Measurements from ENCODE around the gene RBM47.

The RBM47 gene

GRCh38 chr4:40662962-40663604 lies 33.4 kb upstream of the RBM47 start:
- no peak for TF ChIP-seq CTCF (conservative IDR thresholded peaks at IDR 0.05; ENCODE audit: low read depth, low read length)
- no peak overlapping the region for H3K4me3 ChIP-seq (ENCODE audit: low read length)
- DNase-seq (ENCODE audit: low read depth): peak; percentile 64

GRCh38 chr4:40661803-40662202 lies 32.1 kb upstream of the RBM47 start:
- no peak for DNase-seq (ENCODE audit: low read depth)
- H3K4me3 ChIP-seq (ENCODE audit: low read length): no peak overlapping the region
- TF ChIP-seq CTCF (conservative IDR thresholded peaks at IDR 0.05; ENCODE audit: low read depth, low read length): no peak

GRCh38 chr4:40656201-40656863 lies 26.7 kb upstream of the RBM47 start:
- TF ChIP-seq CTCF (conservative IDR thresholded peaks at IDR 0.05; ENCODE audit: low read depth, low read length): no peak
- H3K4me3 ChIP-seq (ENCODE audit: low read length): no peak overlapping the region
- no peak for DNase-seq (ENCODE audit: low read depth)

- H3K4me3 ChIP-seq (ENCODE audit: low read length): no peak overlapping the region
- no peak for DNase-seq (ENCODE audit: low read depth)
- no peak for TF ChIP-seq CTCF (conservative IDR thresholded peaks at IDR 0.05; ENCODE audit: low read depth, low read length)
These were observed 21.6 kb upstream of the RBM47 start for GRCh38 chr4:40651280-40651679.

GRCh38 chr4:40649321-40649720 lies 19.7 kb upstream of the RBM47 start:
- no peak for DNase-seq (ENCODE audit: low read depth)
- TF ChIP-seq CTCF (conservative IDR thresholded peaks at IDR 0.05; ENCODE audit: low read depth, low read length): no peak

GRCh38 chr4:40648742-40649281 lies 19.1 kb upstream of the RBM47 start:
- no peak for DNase-seq (ENCODE audit: low read depth)
- H3K4me3 ChIP-seq (ENCODE audit: low read length): no peak overlapping the region

More at GRCh38 chr4:40649321-40649720, 19.7 kb upstream of the RBM47 start:
- no peak overlapping the region for H3K4me3 ChIP-seq (ENCODE audit: low read length)

More at GRCh38 chr4:40648742-40649281, 19.1 kb upstream of the RBM47 start:
- TF ChIP-seq CTCF (conservative IDR thresholded peaks at IDR 0.05; ENCODE audit: low read depth, low read length): no peak

Measured in retinal pigment epithelial cell (primary cell).